Peyer's patch (tissue), 4 donors: ENCODE data around the gene ARID1B.

Source experiments
- POLR2A ChIP-seq, 2 donors: fragments of 450-650 bp; IDR thresholded peaks; one replicate each; pipeline ENCODE4 v1.5.1; 2017; ENCODE audit warnings: antibody characterized with exemption in 2 of 2, mild to moderate bottlenecking in 2 of 2, moderate library complexity in 2 of 2
- TF ChIP-seq, protein P1 (sequence below), 6 experiments: fragments of 450-650 bp in 4 of 6; fragments of 200-600 bp in 2 of 6; sonication (generic) in 1 of 6; IDR thresholded peaks; one replicate each; pipeline ENCODE4 v1.5.1; 2017 to 2019; ENCODE audit warnings: antibody characterized with exemption in 6 of 6, mild to moderate bottlenecking in 3 of 6, moderate library complexity in 1 of 6

DNA sequence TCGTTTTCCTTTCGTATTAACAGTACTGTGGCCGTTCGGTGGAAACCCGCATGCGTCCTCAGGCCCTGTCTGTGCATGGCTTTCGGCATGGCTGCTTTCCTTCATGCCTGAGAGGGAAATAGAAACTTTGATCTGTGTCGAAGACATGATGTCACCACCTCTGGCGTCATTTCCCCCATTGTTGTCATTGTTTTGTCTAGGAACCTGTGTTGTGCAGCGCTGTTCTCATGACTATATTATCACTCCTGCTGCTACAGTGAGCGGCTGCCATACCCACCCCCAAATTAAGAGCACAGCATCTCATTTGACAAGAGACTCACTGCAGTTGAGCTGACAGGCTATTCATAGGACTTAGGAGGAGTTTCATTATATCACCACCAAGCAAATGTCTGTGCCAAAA lies 373.9 kb downstream of the ARID1B start:
- TF ChIP-seq, protein P1, sequence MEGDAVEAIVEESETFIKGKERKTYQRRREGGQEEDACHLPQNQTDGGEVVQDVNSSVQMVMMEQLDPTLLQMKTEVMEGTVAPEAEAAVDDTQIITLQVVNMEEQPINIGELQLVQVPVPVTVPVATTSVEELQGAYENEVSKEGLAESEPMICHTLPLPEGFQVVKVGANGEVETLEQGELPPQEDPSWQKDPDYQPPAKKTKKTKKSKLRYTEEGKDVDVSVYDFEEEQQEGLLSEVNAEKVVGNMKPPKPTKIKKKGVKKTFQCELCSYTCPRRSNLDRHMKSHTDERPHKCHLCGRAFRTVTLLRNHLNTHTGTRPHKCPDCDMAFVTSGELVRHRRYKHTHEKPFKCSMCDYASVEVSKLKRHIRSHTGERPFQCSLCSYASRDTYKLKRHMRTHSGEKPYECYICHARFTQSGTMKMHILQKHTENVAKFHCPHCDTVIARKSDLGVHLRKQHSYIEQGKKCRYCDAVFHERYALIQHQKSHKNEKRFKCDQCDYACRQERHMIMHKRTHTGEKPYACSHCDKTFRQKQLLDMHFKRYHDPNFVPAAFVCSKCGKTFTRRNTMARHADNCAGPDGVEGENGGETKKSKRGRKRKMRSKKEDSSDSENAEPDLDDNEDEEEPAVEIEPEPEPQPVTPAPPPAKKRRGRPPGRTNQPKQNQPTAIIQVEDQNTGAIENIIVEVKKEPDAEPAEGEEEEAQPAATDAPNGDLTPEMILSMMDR (IDR thresholded peaks at IDR 0.05), result no peak
- TF ChIP-seq POLR2A (IDR thresholded peaks at IDR 0.05), result no peak
